SK-N-SH (cell line): ENCODE results near the gene STK32C. TPM values are rescaled to one million over a fixed set of nuclear protein-coding genes. Genes with fewer than 3 reads are reported as not detected.

ENCODE experiments used
- CTCF ChIA-PET: fragments of 300-600, 350-600 bp; formaldehyde crosslinking; extraction: SDS; loops from one replicate; lab custom pipeline; 2021; lab: Yijun Ruan, JAX
- POLR2A ChIA-PET: fragments of 350-600 bp; sonication (Branson Sonifier 250); formaldehyde crosslinking; extraction: SDS; loops from one replicate; lab custom pipeline; 2020; ENCODE audit warnings: antibody characterized with exemption, inconsistent platforms; lab: Yijun Ruan, JAX
- DNase-seq: peaks from one replicate; pipeline ENCODE4 v3.0.0; 2012
- H2AFZ ChIP-seq: fragments of 200-600 bp; sonication (generic); 2 replicates; pipeline ENCODE4 v1.8.1; 2016; ENCODE audit warnings: antibody characterized with exemption, mild to moderate bottlenecking, low read depth
- H3F3A ChIP-seq: fragments of 200-600 bp; sonication (generic); replicated peaks from 2 replicates; pipeline ENCODE3; 2016; ENCODE audit warnings: antibody characterized with exemption, mild to moderate bottlenecking; ENCODE audit not compliant: insufficient read depth
- H3K27ac ChIP-seq, 2 experiments: fragments of 200-500 bp in 1 of 2; fragments of 200-600 bp in 1 of 2; sonication (Bioruptor generic) in 1 of 2; sonication (generic), shearing (Covaris generic) in 1 of 2; 2 replicates each; pipeline versions ENCODE4 v1.5.1 to v1.6.1; 2014 to 2016; ENCODE audit warnings: low read depth in 2 of 2, inconsistent platforms in 1 of 2, low read length in 1 of 2, mild to moderate bottlenecking in 1 of 2, mixed read lengths in 1 of 2
- H3K27me3 ChIP-seq: fragments of 200-600 bp; sonication (generic), shearing (Covaris generic); 2 replicates; pipeline ENCODE4 v1.6.1; 2016; ENCODE audit warnings: mixed run types; ENCODE audit not compliant: insufficient read depth
- H3K36me3 ChIP-seq, 2 experiments: fragments of 200-500 bp in 1 of 2; fragments of 200-600 bp in 1 of 2; sonication (Bioruptor generic) in 1 of 2; sonication (generic) in 1 of 2; replicated peaks in 1 of 2; 2 replicates each; pipeline versions ENCODE3 to v1.5.1; 2014 to 2016; ENCODE audit warnings: low read length in 1 of 2, mild to moderate bottlenecking in 1 of 2; ENCODE audit not compliant: insufficient read depth in 2 of 2, control insufficient read depth in 1 of 2
- H3K4me1 ChIP-seq, 2 experiments: fragments of 200-500 bp in 1 of 2; fragments of 200-600 bp in 1 of 2; sonication (Bioruptor generic) in 1 of 2; sonication (generic), shearing (Covaris generic) in 1 of 2; 2 replicates each; pipeline versions ENCODE4 v1.5.1 to v1.6.1; 2014 to 2016; ENCODE audit warnings: low read depth in 1 of 2, low read length in 1 of 2, mixed run types in 1 of 2; ENCODE audit not compliant: insufficient read depth in 2 of 2, control insufficient read depth in 1 of 2
- H3K4me2 ChIP-seq: fragments of 200-600 bp; sonication (generic), shearing (Covaris generic); 2 replicates; pipeline ENCODE4 v1.6.1; 2017; ENCODE audit warnings: mixed run types
- H3K4me3 ChIP-seq, 2 experiments: fragments of 200-500 bp in 1 of 2; fragments of 200-600 bp in 1 of 2; sonication (Bioruptor generic) in 1 of 2; sonication (generic), shearing (Covaris generic) in 1 of 2; 2 replicates each; pipeline versions ENCODE4 v1.5.1 to v1.8.1; 2014 to 2016; ENCODE audit warnings: low read depth in 2 of 2, inconsistent platforms in 1 of 2, low read length in 1 of 2, mild to moderate bottlenecking in 1 of 2, mixed read lengths in 1 of 2, moderate library complexity in 1 of 2
- H3K79me2 ChIP-seq: fragments of 200-600 bp; sonication (generic); 2 replicates; pipeline ENCODE4 v1.8.1; 2017; ENCODE audit warnings: mild to moderate bottlenecking; ENCODE audit not compliant: insufficient read depth
- H3K9ac ChIP-seq: fragments of 200-600 bp; sonication (generic); 2 replicates; pipeline ENCODE4 v1.6.1; 2017; ENCODE audit warnings: mixed run types
- H3K9me2 ChIP-seq: fragments of 200-600 bp; sonication (generic); 2 replicates; pipeline ENCODE4 v1.6.1; 2017; ENCODE audit warnings: mixed run types
- H3K9me3 ChIP-seq: fragments of 200-600 bp; sonication (generic); 2 replicates; pipeline ENCODE4 v1.6.1; 2017; ENCODE audit warnings: mixed run types, mild to moderate bottlenecking, moderate library complexity
- H4K20me1 ChIP-seq: fragments of 200-600 bp; sonication (generic); 2 replicates; pipeline ENCODE4 v1.6.1; 2017; ENCODE audit warnings: mild to moderate bottlenecking, mixed run types; ENCODE audit not compliant: insufficient read depth
- FOXM1 ChIP-seq: IDR thresholded peaks from 2 replicates; pipeline ENCODE4 v1.4.0; 2012; ENCODE audit warnings: low read depth, mild to moderate bottlenecking
- GABPA ChIP-seq: IDR thresholded peaks from 2 replicates; pipeline ENCODE4 v1.4.0; 2012; ENCODE audit warnings: low read depth, mild to moderate bottlenecking
- MEF2A ChIP-seq: IDR thresholded peaks from 2 replicates; pipeline ENCODE4 v1.4.0; 2012; ENCODE audit warnings: low read depth, borderline replicate concordance
- RXRA ChIP-seq: IDR thresholded peaks from 2 replicates; pipeline ENCODE4 v1.4.0; 2012; ENCODE audit warnings: low read depth, mild to moderate bottlenecking, borderline replicate concordance
- WGBS: methylation state at CpG from one replicate; pipeline ENCODE4 v1.1.6; 2017; ENCODE audit warnings: low lambda C conversion rate; 5-methylcytosine and 5-hydroxymethylcytosine counted together
- polyA plus RNA-seq, 3 experiments: library from polyadenylated mRNA; depleted of rRNA; stranded (reverse); fragments of >200 nt; gene quantifications; 2 replicates each; pipeline ENCODE4 v1.2.3, GENCODE V29; 2012
- TF ChIP-seq, protein P1 (sequence below): IDR thresholded peaks from 2 replicates; pipeline ENCODE4; 2012
- TF ChIP-seq, protein P2 (sequence below): IDR thresholded peaks from 2 replicates; pipeline ENCODE4 v1.4.0; 2012; ENCODE audit warnings: low read depth, borderline replicate concordance
- TF ChIP-seq, protein P3 (sequence below): IDR thresholded peaks from 2 replicates; pipeline ENCODE4 v1.4.0; 2012; ENCODE audit warnings: low read depth, borderline replicate concordance
- TF ChIP-seq, protein P4 (sequence below): IDR thresholded peaks from 2 replicates; pipeline ENCODE4 v1.4.0; 2012; ENCODE audit warnings: low read depth
- TF ChIP-seq, protein P5 (sequence below): fragments of 150-350 bp; IDR thresholded peaks from 2 replicates; pipeline ENCODE4 v1.6.1; 2017; ENCODE audit warnings: antibody characterized with exemption, low read length, low read depth, borderline replicate concordance

STK32C gene
- polyA plus RNA-seq, 1 of the 3 experiments (the other 2 are of a cell fraction) = 27.8 TPM

DNA sequence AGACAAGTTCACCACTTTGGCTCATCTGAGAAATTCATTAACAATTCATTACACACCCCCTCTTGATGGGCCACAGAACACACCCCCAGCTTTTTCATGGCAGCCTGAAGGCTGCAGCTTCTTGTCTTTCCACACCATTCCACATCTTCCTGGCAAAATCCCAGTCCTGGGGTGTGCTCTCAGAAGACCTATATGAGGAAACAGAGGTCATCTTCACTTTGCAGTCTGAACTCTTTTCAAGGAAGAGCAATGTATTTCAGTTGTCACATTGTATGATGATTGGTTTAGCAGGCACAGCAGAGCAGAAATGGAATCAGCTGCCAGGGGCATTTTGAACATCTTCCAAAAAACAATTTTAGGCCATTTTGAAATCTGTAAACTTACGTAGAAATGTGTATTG lies 16.4 kb upstream of the STK32C start (continued):
- TF ChIP-seq, protein P1, sequence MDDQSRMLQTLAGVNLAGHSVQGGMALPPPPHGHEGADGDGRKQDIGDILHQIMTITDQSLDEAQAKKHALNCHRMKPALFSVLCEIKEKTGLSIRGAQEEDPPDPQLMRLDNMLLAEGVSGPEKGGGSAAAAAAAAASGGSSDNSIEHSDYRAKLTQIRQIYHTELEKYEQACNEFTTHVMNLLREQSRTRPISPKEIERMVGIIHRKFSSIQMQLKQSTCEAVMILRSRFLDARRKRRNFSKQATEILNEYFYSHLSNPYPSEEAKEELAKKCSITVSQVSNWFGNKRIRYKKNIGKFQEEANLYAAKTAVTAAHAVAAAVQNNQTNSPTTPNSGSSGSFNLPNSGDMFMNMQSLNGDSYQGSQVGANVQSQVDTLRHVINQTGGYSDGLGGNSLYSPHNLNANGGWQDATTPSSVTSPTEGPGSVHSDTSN = no peak
- TF ChIP-seq FOXM1 (no peak), MEF2A (no peak)
- TF ChIP-seq, protein P2, sequence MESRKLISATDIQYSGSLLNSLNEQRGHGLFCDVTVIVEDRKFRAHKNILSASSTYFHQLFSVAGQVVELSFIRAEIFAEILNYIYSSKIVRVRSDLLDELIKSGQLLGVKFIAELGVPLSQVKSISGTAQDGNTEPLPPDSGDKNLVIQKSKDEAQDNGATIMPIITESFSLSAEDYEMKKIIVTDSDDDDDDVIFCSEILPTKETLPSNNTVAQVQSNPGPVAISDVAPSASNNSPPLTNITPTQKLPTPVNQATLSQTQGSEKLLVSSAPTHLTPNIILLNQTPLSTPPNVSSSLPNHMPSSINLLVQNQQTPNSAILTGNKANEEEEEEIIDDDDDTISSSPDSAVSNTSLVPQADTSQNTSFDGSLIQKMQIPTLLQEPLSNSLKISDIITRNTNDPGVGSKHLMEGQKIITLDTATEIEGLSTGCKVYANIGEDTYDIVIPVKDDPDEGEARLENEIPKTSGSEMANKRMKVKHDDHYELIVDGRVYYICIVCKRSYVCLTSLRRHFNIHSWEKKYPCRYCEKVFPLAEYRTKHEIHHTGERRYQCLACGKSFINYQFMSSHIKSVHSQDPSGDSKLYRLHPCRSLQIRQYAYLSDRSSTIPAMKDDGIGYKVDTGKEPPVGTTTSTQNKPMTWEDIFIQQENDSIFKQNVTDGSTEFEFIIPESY = no peak

DNA sequence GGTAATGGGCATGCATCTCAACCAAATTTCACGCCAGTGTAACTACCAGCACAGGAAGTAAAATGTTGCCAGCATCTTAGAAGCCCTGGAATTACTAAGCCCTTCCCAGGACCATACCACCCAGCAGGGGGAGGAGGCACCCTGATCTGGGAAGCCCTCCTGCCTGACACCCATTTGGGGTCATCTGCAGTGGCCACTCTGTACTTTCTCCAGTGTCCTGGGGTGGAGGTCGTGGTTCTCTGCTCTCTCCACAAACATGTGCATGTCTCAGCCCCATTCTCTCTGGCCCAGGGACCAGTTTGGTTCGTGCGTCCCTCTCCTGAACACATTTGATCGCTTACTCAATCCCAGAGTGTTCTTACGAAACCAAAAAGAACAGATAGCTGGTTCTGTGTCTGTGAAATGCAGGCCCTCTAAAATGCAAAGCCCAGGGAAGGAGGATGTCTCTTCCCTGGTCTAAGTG lies 14.9 kb upstream of the STK32C start:
- 65% methylated on average over 6 of the region's 6 CpGs for WGBS
- Histone ChIP-seq H4K20me1 (no peaks in the 10 kb centered on the region), H2AFZ (no peak overlapping the region), H3K4me3 (no peak overlapping the region), H3K27me3 (no peaks in the 10 kb centered on the region), H3K36me3 (peaks cover 0 to 5% of the 10 kb centered on the region in 2 experiments), H3K9ac (no peak overlapping the region), H3F3A (peaks cover 29% of the 10 kb centered on the region), H3K4me2 (no peak overlapping the region), H3K9me2 (no peaks in the 10 kb centered on the region), H3K4me1 (peaks cover 5 to 17% of the 10 kb centered on the region in 2 experiments; a peak in 3 of 4 replicates), H3K9me3 (no peaks in the 10 kb centered on the region), H3K79me2 (peaks cover 39% of the 10 kb centered on the region), H3K27ac (no peak overlapping the region)
- ChIA-PET CTCF (no interaction called here), POLR2A (no interaction called here)
- DNase-seq = no peak
- no peak for TF ChIP-seq GABPA
- TF ChIP-seq, protein P3, sequence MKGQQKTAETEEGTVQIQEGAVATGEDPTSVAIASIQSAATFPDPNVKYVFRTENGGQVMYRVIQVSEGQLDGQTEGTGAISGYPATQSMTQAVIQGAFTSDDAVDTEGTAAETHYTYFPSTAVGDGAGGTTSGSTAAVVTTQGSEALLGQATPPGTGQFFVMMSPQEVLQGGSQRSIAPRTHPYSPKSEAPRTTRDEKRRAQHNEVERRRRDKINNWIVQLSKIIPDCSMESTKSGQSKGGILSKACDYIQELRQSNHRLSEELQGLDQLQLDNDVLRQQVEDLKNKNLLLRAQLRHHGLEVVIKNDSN = no peak
- TF ChIP-seq, protein P4, sequence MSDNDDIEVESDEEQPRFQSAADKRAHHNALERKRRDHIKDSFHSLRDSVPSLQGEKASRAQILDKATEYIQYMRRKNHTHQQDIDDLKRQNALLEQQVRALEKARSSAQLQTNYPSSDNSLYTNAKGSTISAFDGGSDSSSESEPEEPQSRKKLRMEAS = no peak
- TF ChIP-seq, protein P5, sequence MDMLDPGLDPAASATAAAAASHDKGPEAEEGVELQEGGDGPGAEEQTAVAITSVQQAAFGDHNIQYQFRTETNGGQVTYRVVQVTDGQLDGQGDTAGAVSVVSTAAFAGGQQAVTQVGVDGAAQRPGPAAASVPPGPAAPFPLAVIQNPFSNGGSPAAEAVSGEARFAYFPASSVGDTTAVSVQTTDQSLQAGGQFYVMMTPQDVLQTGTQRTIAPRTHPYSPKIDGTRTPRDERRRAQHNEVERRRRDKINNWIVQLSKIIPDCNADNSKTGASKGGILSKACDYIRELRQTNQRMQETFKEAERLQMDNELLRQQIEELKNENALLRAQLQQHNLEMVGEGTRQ = no peak
- TF ChIP-seq, protein P2 = no peak
- no peak for TF ChIP-seq RXRA
